Vagina (tissue), 2 donors: ENCODE measurements around the gene ATP1B3. TPM values are rescaled to one million over a fixed set of nuclear protein-coding genes. Genes with fewer than 3 reads are reported as not detected.

ENCODE experiments used
- DNase-seq, 2 donors: peaks; one replicate each; pipeline ENCODE4 v3.0.0-alpha.2; 2017; ENCODE audit errors: extremely low spot score in 2 of 2
- H3K27ac ChIP-seq: fragments of 200-600 bp; sonication (generic); one replicate; pipeline ENCODE4 v1.5.1; 2019
- H3K27me3 ChIP-seq: fragments of 200-600 bp; sonication (generic); one replicate; pipeline ENCODE4 v1.5.1; 2019
- H3K36me3 ChIP-seq, 2 donors: fragments of 200-600 bp; sonication (generic); one replicate each; pipeline ENCODE4 v1.5.1; 2017 to 2019
- H3K4me1 ChIP-seq: fragments of 200-600 bp; sonication (generic); one replicate; pipeline ENCODE4 v1.5.1; 2019
- H3K4me3 ChIP-seq, 2 donors: fragments of 200-600 bp; sonication (generic); 1 replicate in 1 of 2; 2 replicates in 1 of 2; pipeline ENCODE4 v1.5.1; 2016 to 2019
- H3K9me3 ChIP-seq: fragments of 200-600 bp; sonication (generic); one replicate; pipeline ENCODE4 v1.5.1; 2019
- POLR2A ChIP-seq, 2 donors: fragments of 450-650 bp; IDR thresholded peaks; one replicate each; pipeline ENCODE4 v1.6.1; 2017; ENCODE audit warnings: antibody characterized with exemption in 2 of 2, mild to moderate bottlenecking in 2 of 2, moderate library complexity in 2 of 2
- POLR2AphosphoS5 ChIP-seq, 2 donors: sonication (generic); formaldehyde crosslinking; IDR thresholded peaks; one replicate each; pipeline ENCODE4 v1.9.0; 2017; ENCODE audit warnings: antibody characterized with exemption in 2 of 2, mild to moderate bottlenecking in 2 of 2, low read depth in 1 of 2; ENCODE audit not compliant: insufficient read depth in 1 of 2
- intact Hi-C: fragments of 100-400 bp; cut with DNase I; formaldehyde crosslinking; loops from one replicate; pipeline ENCODE4 v1.15.1; 2023
- total RNA-seq: library from RNA; depleted of rRNA; stranded (reverse); fragments of >200 nt; gene quantifications from one replicate; pipeline ENCODE4 v1.2.3, GENCODE V29; 2016
- TF ChIP-seq, protein P1 (sequence below), 3 experiments: fragments of 450-650 bp in 2 of 3; fragments of 200-600 bp in 1 of 3; sonication (generic) in 1 of 3; IDR thresholded peaks; one replicate each; pipeline ENCODE4 v1.5.1; 2017 to 2019; ENCODE audit warnings: antibody characterized with exemption in 3 of 3, mild to moderate bottlenecking in 2 of 3, moderate library complexity in 2 of 3

Gene ATP1B3
- total RNA-seq, 1 donor from 2014 or later = 88.1 TPM

DNA sequence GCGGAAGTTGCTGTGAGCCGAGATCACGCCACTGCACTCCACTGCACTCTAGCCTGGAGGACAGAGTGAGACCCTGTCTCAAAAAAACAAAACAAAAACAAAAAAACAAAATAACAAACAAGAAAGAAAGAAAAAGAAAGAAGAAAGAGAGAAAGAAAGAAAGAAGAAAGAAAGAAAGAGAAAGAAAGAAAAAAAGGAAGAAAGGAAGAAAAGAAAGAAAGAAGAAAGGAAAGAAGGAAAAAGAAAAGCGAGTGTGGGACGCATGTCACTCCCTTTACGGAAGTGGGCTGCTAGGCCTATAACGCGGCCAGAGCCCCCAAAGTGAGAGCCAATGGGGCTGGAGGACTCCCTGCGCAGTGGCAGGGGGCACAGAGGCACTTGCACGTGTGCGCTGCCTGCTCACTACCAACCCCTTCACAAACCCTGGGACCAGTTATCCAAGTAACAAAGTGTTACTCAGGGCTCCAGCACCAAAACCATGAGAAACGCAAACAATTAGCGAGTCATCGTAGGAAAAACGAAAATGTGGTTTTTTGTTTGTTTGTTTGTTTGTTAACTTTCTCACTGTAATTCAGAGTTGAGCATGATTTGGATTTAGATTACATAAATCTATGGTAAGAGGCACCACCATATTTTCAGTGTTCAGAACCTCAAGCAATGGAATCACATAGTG, 40.8 kb upstream of the ATP1B3 start:
- no peaks in the 10 kb centered on the region for H3K27me3 ChIP-seq
- H3K27ac ChIP-seq = no peak overlapping the region
- no peaks in the 10 kb centered on the region for H3K9me3 ChIP-seq
- H3K36me3 ChIP-seq = no peaks in the 10 kb centered on the region
- no peak for DNase-seq
- intact Hi-C loops = no loop called here
- no peak overlapping the region for H3K4me3 ChIP-seq
- no peaks in the 10 kb centered on the region for H3K4me1 ChIP-seq
- TF ChIP-seq, protein P1, sequence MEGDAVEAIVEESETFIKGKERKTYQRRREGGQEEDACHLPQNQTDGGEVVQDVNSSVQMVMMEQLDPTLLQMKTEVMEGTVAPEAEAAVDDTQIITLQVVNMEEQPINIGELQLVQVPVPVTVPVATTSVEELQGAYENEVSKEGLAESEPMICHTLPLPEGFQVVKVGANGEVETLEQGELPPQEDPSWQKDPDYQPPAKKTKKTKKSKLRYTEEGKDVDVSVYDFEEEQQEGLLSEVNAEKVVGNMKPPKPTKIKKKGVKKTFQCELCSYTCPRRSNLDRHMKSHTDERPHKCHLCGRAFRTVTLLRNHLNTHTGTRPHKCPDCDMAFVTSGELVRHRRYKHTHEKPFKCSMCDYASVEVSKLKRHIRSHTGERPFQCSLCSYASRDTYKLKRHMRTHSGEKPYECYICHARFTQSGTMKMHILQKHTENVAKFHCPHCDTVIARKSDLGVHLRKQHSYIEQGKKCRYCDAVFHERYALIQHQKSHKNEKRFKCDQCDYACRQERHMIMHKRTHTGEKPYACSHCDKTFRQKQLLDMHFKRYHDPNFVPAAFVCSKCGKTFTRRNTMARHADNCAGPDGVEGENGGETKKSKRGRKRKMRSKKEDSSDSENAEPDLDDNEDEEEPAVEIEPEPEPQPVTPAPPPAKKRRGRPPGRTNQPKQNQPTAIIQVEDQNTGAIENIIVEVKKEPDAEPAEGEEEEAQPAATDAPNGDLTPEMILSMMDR (IDR thresholded peaks at IDR 0.05) = no peak
- TF ChIP-seq POLR2AphosphoS5 (IDR thresholded peaks at IDR 0.05; ENCODE audit: insufficient read depth in 1 of 2, low read depth in 1 of 2) (no peak), POLR2A (IDR thresholded peaks at IDR 0.05) (no peak)

DNA sequence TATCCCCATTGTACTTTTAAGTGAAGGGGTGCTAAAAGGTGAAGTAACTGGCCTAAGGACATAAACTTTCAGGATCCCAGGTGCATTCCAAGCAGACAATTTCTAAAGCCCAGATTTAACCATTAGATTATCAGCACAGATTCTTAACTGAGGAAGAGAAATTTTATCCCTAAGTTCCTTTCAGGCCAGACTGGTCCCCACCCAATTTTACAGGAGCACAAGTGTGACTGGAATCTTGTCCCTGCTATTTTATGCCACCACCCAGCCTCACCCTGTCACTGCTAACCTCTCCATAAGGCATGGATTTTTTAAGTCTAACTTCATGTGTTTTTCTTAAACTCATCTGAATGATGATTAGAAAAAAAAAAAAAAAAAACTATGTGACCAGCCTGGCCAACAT, 37.1 kb upstream of the ATP1B3 start:
- H3K27ac ChIP-seq = no peak overlapping the region
- intact Hi-C loops = no loop called here
- TF ChIP-seq POLR2A (IDR thresholded peaks at IDR 0.05) (no peak), POLR2AphosphoS5 (IDR thresholded peaks at IDR 0.05; ENCODE audit: insufficient read depth in 1 of 2, low read depth in 1 of 2) (no peak)
- TF ChIP-seq, protein P1 (IDR thresholded peaks at IDR 0.05) = no peak

GRCh38 chr3:141840737-141841544, 35.5 kb upstream of the ATP1B3 start:
- H3K4me3 ChIP-seq = no peak overlapping the region
- TF ChIP-seq, protein P1 (IDR thresholded peaks at IDR 0.05) = no peak
- TF ChIP-seq POLR2A (IDR thresholded peaks at IDR 0.05) = no peak
- TF ChIP-seq POLR2AphosphoS5 (IDR thresholded peaks at IDR 0.05; ENCODE audit: insufficient read depth in 1 of 2, low read depth in 1 of 2) = no peak
- no peaks in the 10 kb centered on the region for H3K27me3 ChIP-seq
- DNase-seq = no peak
- intact Hi-C loops = no loop called here
- H3K27ac ChIP-seq = no peak overlapping the region
- no peaks in the 10 kb centered on the region for H3K9me3 ChIP-seq
- no peaks in the 10 kb centered on the region for H3K4me1 ChIP-seq
- H3K36me3 ChIP-seq = no peaks in the 10 kb centered on the region

More for the DNA sequence above, 37.1 kb upstream of the ATP1B3 start:
- no peak overlapping the region for H3K4me3 ChIP-seq
- no peaks in the 10 kb centered on the region for H3K36me3 ChIP-seq
- no peaks in the 10 kb centered on the region for H3K27me3 ChIP-seq
- H3K4me1 ChIP-seq = no peaks in the 10 kb centered on the region
- no peaks in the 10 kb centered on the region for H3K9me3 ChIP-seq
- no peak for DNase-seq

GRCh38 chr3:141844108-141844507, 32.3 kb upstream of the ATP1B3 start:
- H3K4me1 ChIP-seq = no peaks in the 10 kb centered on the region
- intact Hi-C loops = no loop called here
- no peaks in the 10 kb centered on the region for H3K9me3 ChIP-seq
- TF ChIP-seq, protein P1 (IDR thresholded peaks at IDR 0.05) = no peak
- no peak for TF ChIP-seq POLR2A (IDR thresholded peaks at IDR 0.05)
- no peak for TF ChIP-seq POLR2AphosphoS5 (IDR thresholded peaks at IDR 0.05; ENCODE audit: insufficient read depth in 1 of 2, low read depth in 1 of 2)
- H3K27ac ChIP-seq = no peak overlapping the region
- no peaks in the 10 kb centered on the region for H3K27me3 ChIP-seq
- no peak for DNase-seq
- no peaks in the 10 kb centered on the region for H3K36me3 ChIP-seq
- no peak overlapping the region for H3K4me3 ChIP-seq

DNA sequence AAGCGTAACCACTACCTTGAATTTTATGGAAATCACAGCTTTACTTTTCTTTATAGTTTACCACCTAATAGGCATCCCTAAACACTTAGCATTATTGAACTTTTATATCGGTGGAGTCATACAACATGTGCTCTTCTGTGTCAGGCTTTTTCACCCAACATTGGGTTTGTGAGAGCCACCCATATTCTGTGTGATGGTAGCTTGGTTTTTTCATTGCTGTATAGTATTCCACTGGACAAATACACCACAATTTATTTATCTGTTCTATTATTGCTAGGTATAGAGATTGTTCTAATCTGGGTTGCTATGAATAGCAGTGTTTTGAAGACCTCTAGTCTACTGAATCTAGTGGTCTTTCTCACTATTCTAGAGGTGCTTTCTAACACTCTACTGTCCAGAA, 31.6 kb upstream of the ATP1B3 start:
- TF ChIP-seq POLR2A (IDR thresholded peaks at IDR 0.05) (no peak), POLR2AphosphoS5 (IDR thresholded peaks at IDR 0.05; ENCODE audit: insufficient read depth in 1 of 2, low read depth in 1 of 2) (no peak)
- TF ChIP-seq, protein P1 (IDR thresholded peaks at IDR 0.05) = no peak
- no peaks in the 10 kb centered on the region for H3K36me3 ChIP-seq
- H3K27me3 ChIP-seq = no peaks in the 10 kb centered on the region
- intact Hi-C loops = no loop called here
- H3K4me3 ChIP-seq = no peak overlapping the region
- no peak overlapping the region for H3K27ac ChIP-seq
- H3K4me1 ChIP-seq = no peaks in the 10 kb centered on the region
- no peak for DNase-seq
- H3K9me3 ChIP-seq = no peaks in the 10 kb centered on the region
